HepG2 (cell line): ENCODE measurements around the gene POP7. TPM values are rescaled to one million over a fixed set of nuclear protein-coding genes. Genes with fewer than 3 reads are reported as not detected.

Experiments used
- HES4 ChIP-seq: sonication (generic); formaldehyde crosslinking; IDR thresholded peaks from 2 replicates; pipeline ENCODE4 v1.9.0; 2021; ENCODE audit warnings: mild to moderate bottlenecking, missing genetic modification reagents, borderline replicate concordance
- HNRNPUL1 ChIP-seq: fragments of 200-400 bp; formaldehyde crosslinking; IDR thresholded peaks from 2 replicates; pipeline ENCODE4 v1.6.1; 2017; ENCODE audit warnings: low read depth, mild to moderate bottlenecking, low read length, moderate library complexity
- KMT2A ChIP-seq: sonication (generic); formaldehyde crosslinking; IDR thresholded peaks from 2 replicates; pipeline ENCODE4 v1.4.0; 2020; ENCODE audit warnings: missing genetic modification reagents
- MBD4 ChIP-seq: IDR thresholded peaks from 2 replicates; pipeline ENCODE4 v1.6.1; 2012; ENCODE audit warnings: low read length, inconsistent platforms, borderline replicate concordance
- MYC ChIP-seq: sonication (generic); formaldehyde crosslinking; IDR thresholded peaks from 2 replicates; pipeline ENCODE4 v1.9.0; 2021; ENCODE audit warnings: missing genetic modification reagents, borderline replicate concordance
- NFKB2 ChIP-seq: sonication (generic); formaldehyde crosslinking; IDR thresholded peaks from 2 replicates; pipeline ENCODE4 v1.4.0; 2020; ENCODE audit warnings: missing genetic modification reagents, borderline replicate concordance
- SALL1 ChIP-seq: sonication (generic); formaldehyde crosslinking; IDR thresholded peaks from 2 replicates; pipeline ENCODE4 v1.8.0; 2022; ENCODE audit warnings: mild to moderate bottlenecking, missing genetic modification reagents
- ZBTB38 ChIP-seq: sonication (generic); formaldehyde crosslinking; IDR thresholded peaks from 2 replicates; pipeline ENCODE4 v1.5.1; 2020; ENCODE audit warnings: mild to moderate bottlenecking, missing genetic modification reagents
- ZFX ChIP-seq: sonication (generic); formaldehyde crosslinking; IDR thresholded peaks from 2 replicates; pipeline ENCODE4 v1.4.0; 2020; ENCODE audit warnings: mild to moderate bottlenecking, low read depth, missing genetic modification reagents, moderate library complexity
- ZNF160 ChIP-seq: sonication (generic); formaldehyde crosslinking; IDR thresholded peaks from 2 replicates; pipeline ENCODE4 v1.8.0; 2022; ENCODE audit warnings: mild to moderate bottlenecking, inconsistent platforms, missing genetic modification reagents
- ZNF207 ChIP-seq: fragments of 450-650 bp; IDR thresholded peaks from 2 replicates; pipeline ENCODE4 v1.6.1; 2016; ENCODE audit warnings: antibody characterized with exemption, borderline replicate concordance
- ZNF558 ChIP-seq: sonication (generic); formaldehyde crosslinking; IDR thresholded peaks from 2 replicates; pipeline ENCODE4 v1.9.0; 2022; ENCODE audit warnings: mild to moderate bottlenecking, missing genetic modification reagents, borderline replicate concordance
- ZNF598 ChIP-seq: sonication (generic); formaldehyde crosslinking; IDR thresholded peaks from 2 replicates; pipeline ENCODE4 v1.5.1; 2020; ENCODE audit warnings: mild to moderate bottlenecking, missing genetic modification reagents, borderline replicate concordance
- ZNF709 ChIP-seq: sonication (generic); formaldehyde crosslinking; IDR thresholded peaks from 2 replicates; pipeline ENCODE4 v1.5.0; 2020; ENCODE audit warnings: mild to moderate bottlenecking, missing genetic modification reagents
- ZNF850 ChIP-seq: sonication (generic); formaldehyde crosslinking; conservative IDR thresholded peaks from 2 replicates; pipeline ENCODE4 v1.9.0; 2021; ENCODE audit warnings: mild to moderate bottlenecking, missing genetic modification reagents
- polyA plus RNA-seq, 8 experiments: library from polyadenylated mRNA; depleted of rRNA in 3 of 8; stranded (reverse) in 7 of 8; unstranded in 1 of 8; fragments of >200 nt; fragmentation: Illumina TruSeq in 4 of 8; extraction: Trizol in 4 of 8; gene quantifications; 2 replicates each; pipeline versions ENCODE4 v1.2.1 to v1.2.3, GENCODE V29; 2011 to 2016; ENCODE audit warnings: low read depth in 4 of 8, missing spikeins in 1 of 8, mixed read lengths in 1 of 8; ENCODE audit not compliant: insufficient read depth in 1 of 8
- total RNA-seq, 5 experiments: library from RNA; depleted of rRNA; stranded (reverse); fragments of >200 nt; fragmentation: Illumina TruSeq; extraction: Trizol; gene quantifications; 2 replicates each; pipeline ENCODE4 v1.2.3, GENCODE V29; 2016; ENCODE audit warnings: low read depth in 1 of 5
- TF ChIP-seq, protein P1 (sequence below): sonication (generic); formaldehyde crosslinking; IDR thresholded peaks from 2 replicates; pipeline ENCODE4 v1.4.0; 2020; ENCODE audit warnings: missing genetic modification reagents
- TF ChIP-seq, protein P2 (sequence below): sonication (generic); formaldehyde crosslinking; IDR thresholded peaks from 2 replicates; pipeline ENCODE4 v1.8.0; 2023; ENCODE audit warnings: mild to moderate bottlenecking, missing genetic modification reagents
- TF ChIP-seq, protein P3 (sequence below): sonication (generic); formaldehyde crosslinking; IDR thresholded peaks from 2 replicates; pipeline ENCODE4 v1.9.0; 2021; ENCODE audit warnings: missing genetic modification reagents, mild to moderate bottlenecking, borderline replicate concordance
- TF ChIP-seq, protein P4 (sequence below): sonication (generic); formaldehyde crosslinking; IDR thresholded peaks from 2 replicates; pipeline ENCODE4 v1.8.1; 2023; ENCODE audit warnings: mild to moderate bottlenecking, moderate library complexity, missing genetic modification reagents

POP7 gene
- total and polyA plus RNA-seq, 2 of the 13 experiments (the other 11 are each of a cell fraction or from before 2014, with no cell fraction given), result 63.9 to 91.1 TPM

DNA sequence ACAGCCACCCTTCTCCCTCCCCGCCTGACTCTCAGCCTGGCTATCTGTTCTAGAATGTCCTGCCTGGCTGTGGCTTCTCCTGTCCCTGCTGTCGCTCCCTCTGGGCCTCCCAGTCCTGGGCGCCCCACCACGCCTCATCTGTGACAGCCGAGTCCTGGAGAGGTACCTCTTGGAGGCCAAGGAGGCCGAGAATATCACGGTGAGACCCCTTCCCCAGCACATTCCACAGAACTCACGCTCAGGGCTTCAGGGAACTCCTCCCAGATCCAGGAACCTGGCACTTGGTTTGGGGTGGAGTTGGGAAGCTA, 15.5 kb downstream of the POP7 start (continued):
- TF ChIP-seq, protein P1, sequence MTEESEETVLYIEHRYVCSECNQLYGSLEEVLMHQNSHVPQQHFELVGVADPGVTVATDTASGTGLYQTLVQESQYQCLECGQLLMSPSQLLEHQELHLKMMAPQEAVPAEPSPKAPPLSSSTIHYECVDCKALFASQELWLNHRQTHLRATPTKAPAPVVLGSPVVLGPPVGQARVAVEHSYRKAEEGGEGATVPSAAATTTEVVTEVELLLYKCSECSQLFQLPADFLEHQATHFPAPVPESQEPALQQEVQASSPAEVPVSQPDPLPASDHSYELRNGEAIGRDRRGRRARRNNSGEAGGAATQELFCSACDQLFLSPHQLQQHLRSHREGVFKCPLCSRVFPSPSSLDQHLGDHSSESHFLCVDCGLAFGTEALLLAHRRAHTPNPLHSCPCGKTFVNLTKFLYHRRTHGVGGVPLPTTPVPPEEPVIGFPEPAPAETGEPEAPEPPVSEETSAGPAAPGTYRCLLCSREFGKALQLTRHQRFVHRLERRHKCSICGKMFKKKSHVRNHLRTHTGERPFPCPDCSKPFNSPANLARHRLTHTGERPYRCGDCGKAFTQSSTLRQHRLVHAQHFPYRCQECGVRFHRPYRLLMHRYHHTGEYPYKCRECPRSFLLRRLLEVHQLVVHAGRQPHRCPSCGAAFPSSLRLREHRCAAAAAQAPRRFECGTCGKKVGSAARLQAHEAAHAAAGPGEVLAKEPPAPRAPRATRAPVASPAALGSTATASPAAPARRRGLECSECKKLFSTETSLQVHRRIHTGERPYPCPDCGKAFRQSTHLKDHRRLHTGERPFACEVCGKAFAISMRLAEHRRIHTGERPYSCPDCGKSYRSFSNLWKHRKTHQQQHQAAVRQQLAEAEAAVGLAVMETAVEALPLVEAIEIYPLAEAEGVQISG (CRISPR knock-in tag), result 0 out of 2 replicates have a peak, but pooled peaks have one; percentile 8
- 0 out of 2 replicates have a peak, but pooled peaks have one; percentile 19 for TF ChIP-seq KMT2A (CRISPR knock-in tag)
- no peak for TF ChIP-seq ZNF160
- 0 out of 2 replicates have a peak, but pooled peaks have one; percentile 16 for TF ChIP-seq NFKB2 (CRISPR knock-in tag)
- no peak for TF ChIP-seq ZNF207
- 0 out of 2 replicates have a peak, but pooled peaks have one; percentile 35 for TF ChIP-seq ZBTB38 (CRISPR knock-in tag)
- TF ChIP-seq MYC (CRISPR knock-in tag), result 0 out of 2 replicates have a peak, but pooled peaks have one; percentile 42
- TF ChIP-seq ZNF558, result 0 out of 2 replicates have a peak, but pooled peaks have one; percentile 12
- TF ChIP-seq MBD4, result no peak
- 0 out of 2 replicates have a peak, but pooled peaks have one; percentile 1 for TF ChIP-seq ZNF850
- TF ChIP-seq, protein P2, sequence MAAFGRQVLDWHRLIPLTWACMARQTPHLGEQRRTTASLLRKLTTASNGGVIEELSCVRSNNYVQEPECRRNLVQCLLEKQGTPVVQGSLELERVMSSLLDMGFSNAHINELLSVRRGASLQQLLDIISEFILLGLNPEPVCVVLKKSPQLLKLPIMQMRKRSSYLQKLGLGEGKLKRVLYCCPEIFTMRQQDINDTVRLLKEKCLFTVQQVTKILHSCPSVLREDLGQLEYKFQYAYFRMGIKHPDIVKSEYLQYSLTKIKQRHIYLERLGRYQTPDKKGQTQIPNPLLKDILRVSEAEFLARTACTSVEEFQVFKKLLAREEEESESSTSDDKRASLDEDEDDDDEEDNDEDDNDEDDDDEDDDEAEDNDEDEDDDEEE, result peak; percentile 45; the same call in 1 of the 2 replicates
- no peak for TF ChIP-seq ZFX (CRISPR knock-in tag)
- TF ChIP-seq ZNF598, result 0 out of 2 replicates have a peak, but pooled peaks have one; percentile 48
- 0 out of 2 replicates have a peak, but pooled peaks have one; percentile 30 for TF ChIP-seq HES4 (CRISPR knock-in tag)
- no peak for TF ChIP-seq HNRNPUL1
- 0 out of 2 replicates have a peak, but pooled peaks have one; percentile 3 for TF ChIP-seq SALL1
- TF ChIP-seq, protein P3, sequence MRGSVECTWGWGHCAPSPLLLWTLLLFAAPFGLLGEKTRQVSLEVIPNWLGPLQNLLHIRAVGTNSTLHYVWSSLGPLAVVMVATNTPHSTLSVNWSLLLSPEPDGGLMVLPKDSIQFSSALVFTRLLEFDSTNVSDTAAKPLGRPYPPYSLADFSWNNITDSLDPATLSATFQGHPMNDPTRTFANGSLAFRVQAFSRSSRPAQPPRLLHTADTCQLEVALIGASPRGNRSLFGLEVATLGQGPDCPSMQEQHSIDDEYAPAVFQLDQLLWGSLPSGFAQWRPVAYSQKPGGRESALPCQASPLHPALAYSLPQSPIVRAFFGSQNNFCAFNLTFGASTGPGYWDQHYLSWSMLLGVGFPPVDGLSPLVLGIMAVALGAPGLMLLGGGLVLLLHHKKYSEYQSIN, result no peak
- TF ChIP-seq, protein P4, sequence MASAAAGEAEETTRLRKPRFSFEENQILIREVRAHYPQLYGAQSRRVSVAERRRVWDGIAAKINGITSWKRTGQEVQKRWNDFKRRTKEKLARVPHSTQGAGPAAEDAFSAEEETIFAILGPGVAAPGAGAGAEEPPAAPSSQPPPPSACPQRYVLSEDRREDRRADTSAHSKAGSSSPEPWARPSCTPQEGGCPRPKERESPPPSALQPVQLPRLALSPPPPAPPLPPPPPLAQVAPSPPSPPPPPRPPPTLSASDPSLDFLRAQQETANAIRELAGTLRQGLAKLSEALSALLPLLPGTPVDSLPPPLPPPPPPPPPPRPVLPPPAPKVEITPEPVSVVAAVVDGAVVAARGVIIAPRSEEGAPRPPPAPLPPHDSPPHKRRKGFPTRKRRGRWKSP (CRISPR knock-in tag), result no peak
- peak; percentile 24; the same call in 1 of the 2 replicates for TF ChIP-seq ZNF709 (CRISPR knock-in tag)
